Measurements from ENCODE around the gene HOGA1.

DNA sequence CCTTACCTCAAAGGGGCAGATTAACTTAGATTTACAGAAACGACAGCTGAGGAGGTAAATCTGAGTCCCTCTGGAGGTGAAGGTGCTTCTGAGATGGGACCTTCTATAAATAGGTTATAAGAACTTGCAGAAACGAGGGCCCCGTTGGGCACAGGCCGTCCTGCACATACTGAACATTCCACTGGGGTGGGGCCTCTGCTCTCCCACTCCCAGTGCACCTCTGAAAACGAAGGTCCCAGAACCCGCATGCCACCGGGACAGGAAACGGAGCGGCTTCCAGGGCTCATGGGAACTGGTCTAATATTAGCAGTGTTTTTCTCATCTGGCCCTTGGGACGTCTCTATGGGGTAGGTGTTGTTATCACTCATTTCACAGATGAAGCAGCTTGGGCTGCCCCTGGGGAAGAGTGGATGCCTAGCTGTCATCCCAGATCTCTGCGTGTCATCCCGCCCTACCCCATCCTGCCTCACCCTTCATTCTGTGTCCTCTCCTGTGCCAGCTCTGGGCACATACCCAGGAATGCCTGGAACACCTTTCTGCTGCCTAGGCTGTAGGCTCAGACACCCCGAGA, 24.9 kb downstream of the HOGA1 start:
- no peak for TF ChIP-seq NFIC (IDR thresholded peaks at IDR 0.05; ENCODE audit: borderline replicate concordance)
- TF ChIP-seq, protein P1, sequence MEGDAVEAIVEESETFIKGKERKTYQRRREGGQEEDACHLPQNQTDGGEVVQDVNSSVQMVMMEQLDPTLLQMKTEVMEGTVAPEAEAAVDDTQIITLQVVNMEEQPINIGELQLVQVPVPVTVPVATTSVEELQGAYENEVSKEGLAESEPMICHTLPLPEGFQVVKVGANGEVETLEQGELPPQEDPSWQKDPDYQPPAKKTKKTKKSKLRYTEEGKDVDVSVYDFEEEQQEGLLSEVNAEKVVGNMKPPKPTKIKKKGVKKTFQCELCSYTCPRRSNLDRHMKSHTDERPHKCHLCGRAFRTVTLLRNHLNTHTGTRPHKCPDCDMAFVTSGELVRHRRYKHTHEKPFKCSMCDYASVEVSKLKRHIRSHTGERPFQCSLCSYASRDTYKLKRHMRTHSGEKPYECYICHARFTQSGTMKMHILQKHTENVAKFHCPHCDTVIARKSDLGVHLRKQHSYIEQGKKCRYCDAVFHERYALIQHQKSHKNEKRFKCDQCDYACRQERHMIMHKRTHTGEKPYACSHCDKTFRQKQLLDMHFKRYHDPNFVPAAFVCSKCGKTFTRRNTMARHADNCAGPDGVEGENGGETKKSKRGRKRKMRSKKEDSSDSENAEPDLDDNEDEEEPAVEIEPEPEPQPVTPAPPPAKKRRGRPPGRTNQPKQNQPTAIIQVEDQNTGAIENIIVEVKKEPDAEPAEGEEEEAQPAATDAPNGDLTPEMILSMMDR (IDR thresholded peaks at IDR 0.05): no peak
- TF ChIP-seq ELF1 (IDR thresholded peaks at IDR 0.05): no peak
- no peak for TF ChIP-seq FOXM1 (IDR thresholded peaks at IDR 0.05; ENCODE audit: low read depth)
- TF ChIP-seq, protein P2, sequence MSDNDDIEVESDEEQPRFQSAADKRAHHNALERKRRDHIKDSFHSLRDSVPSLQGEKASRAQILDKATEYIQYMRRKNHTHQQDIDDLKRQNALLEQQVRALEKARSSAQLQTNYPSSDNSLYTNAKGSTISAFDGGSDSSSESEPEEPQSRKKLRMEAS (IDR thresholded peaks at IDR 0.05; ENCODE audit: low read depth): no peak
- TF ChIP-seq, protein P3, sequence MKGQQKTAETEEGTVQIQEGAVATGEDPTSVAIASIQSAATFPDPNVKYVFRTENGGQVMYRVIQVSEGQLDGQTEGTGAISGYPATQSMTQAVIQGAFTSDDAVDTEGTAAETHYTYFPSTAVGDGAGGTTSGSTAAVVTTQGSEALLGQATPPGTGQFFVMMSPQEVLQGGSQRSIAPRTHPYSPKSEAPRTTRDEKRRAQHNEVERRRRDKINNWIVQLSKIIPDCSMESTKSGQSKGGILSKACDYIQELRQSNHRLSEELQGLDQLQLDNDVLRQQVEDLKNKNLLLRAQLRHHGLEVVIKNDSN (IDR thresholded peaks at IDR 0.05; ENCODE audit: borderline replicate concordance, low read depth): no peak
